Activated CD8-positive, alpha-beta T cell treated with anti-CD3 and anti-CD28 coated beads for 36 hours (primary cell): ENCODE measurements around the gene IRF2BP1. TPM values are rescaled to one million over a fixed set of nuclear protein-coding genes. Genes with fewer than 3 reads are reported as not detected.

ENCODE experiments used
- ATAC-seq: fragments of 200-7000 bp; cut with Tn5 transposase; one replicate; pipeline ENCODE4 v1.10.0; 2021; ENCODE audit warnings: mild to moderate bottlenecking, moderate library complexity
- CTCF ChIA-PET: fragments of 350-600 bp; sonication (Branson Sonifier 250); formaldehyde crosslinking; loops from one replicate; lab custom pipeline; 2021; ENCODE audit warnings: antibody characterized with exemption; lab: Charles Lee
- POLR2A ChIA-PET: fragments of 350-600 bp; sonication (Branson Sonifier 250); formaldehyde crosslinking; loops from one replicate; lab custom pipeline; 2021; ENCODE audit warnings: antibody characterized with exemption; lab: Charles Lee
- DNase-seq: peaks from one replicate; pipeline ENCODE4 v3.0.0-alpha.2; 2020
- H3K27ac Mint-ChIP-seq: one replicate; pipeline ENCODE4 v1.8.0; 2021; ENCODE audit warnings: mild to moderate bottlenecking, mixed read lengths
- H3K27me3 Mint-ChIP-seq: one replicate; pipeline ENCODE4 v1.8.0; 2021; ENCODE audit warnings: mixed read lengths
- H3K36me3 Mint-ChIP-seq: one replicate; pipeline ENCODE4 v1.8.0; 2021; ENCODE audit warnings: low read depth, mixed read lengths
- H3K4me1 Mint-ChIP-seq: one replicate; pipeline ENCODE4 v1.8.0; 2021; ENCODE audit warnings: low read depth, mixed read lengths
- H3K4me3 Mint-ChIP-seq: one replicate; pipeline ENCODE4 v1.8.0; 2021; ENCODE audit warnings: mild to moderate bottlenecking, moderate library complexity, mixed read lengths
- H3K9me3 Mint-ChIP-seq: one replicate; pipeline ENCODE4 v1.8.0; 2021; ENCODE audit warnings: mixed read lengths
- CTCF ChIP-seq: fragments of 200-600 bp; IDR thresholded peaks from one replicate; pipeline ENCODE4 v1.8.0; 2022; ENCODE audit warnings: antibody characterized with exemption, mild to moderate bottlenecking
- intact Hi-C: fragments of 100-400 bp; cut with micrococcal nuclease; formaldehyde crosslinking; loops from one replicate; pipeline ENCODE4 v1.10.0; 2022
- total RNA-seq, 2 experiments: library from RNA; stranded (reverse); gene quantifications; one replicate each; pipeline ENCODE4 v1.2.3, GENCODE V29; 2021

Gene IRF2BP1
- total RNA-seq, 2 experiments from 2014 or later = 15.3 to 17.2 TPM

- Mint-ChIP-seq H3K27me3 (peaks cover 25% of the 10 kb centered on the region), H3K36me3 (peaks cover 17% of the 10 kb centered on the region), H3K4me1 (peaks cover 25% of the 10 kb centered on the region), H3K4me3 (peak within 1 kb of the TSS; percentile 85), H3K9me3 (no peaks in the 10 kb centered on the region), H3K27ac (peak within 1 kb of the TSS; percentile 98)
- intact Hi-C loops = no loop called here
- peak; percentile 98 for ATAC-seq
- no peak for TF ChIP-seq CTCF
- peak; percentile 99 for DNase-seq
- POLR2A ChIA-PET = interaction anchor here (1.9 to 3.9 kb wide), 3 partner anchors 19 to 39 kb away, joined by 8 to 24 read pairs (median 9); partner anchors contain the start of genes IRF2BP1 and MYPOP
- CTCF ChIA-PET = interaction anchor here (0.7 to 5.3 kb wide), 7 partner anchors 21 to 684 kb away, joined by 3 to 100 read pairs (median 4); partner anchors contain the start of genes IRF2BP1, MYPOP and SIX5
These were observed 23.2 kb downstream of the IRF2BP1 start, which contains the start of gene SYMPK for GRCh38 chr19:45862564-45863334. SYMPK (minus strand) TSS chr19:45863147; CDS start chr19:45854495, 8,652 bp downstream.

DNA sequence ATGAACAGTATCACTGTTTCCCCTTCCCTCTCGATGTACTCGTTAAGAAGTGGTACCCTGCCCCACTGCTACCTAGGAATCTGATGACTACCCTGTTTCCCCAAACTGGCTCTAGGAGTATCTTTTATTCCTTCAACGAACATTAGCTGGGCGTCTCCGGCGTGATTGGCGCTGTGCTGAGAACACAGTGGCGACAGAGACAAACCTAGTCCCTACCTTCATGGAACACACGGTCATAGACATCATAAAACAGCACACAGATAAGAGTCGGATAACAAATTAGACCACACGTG lies 23.7 kb downstream of the IRF2BP1 start:
- ChIA-PET POLR2A (interaction anchor here (1.9 to 3.9 kb wide), 2 partner anchors 19 to 24 kb away, joined by 9 to 24 read pairs; partner anchors contain the start of gene IRF2BP1), CTCF (interaction anchor here (0.9 to 5.3 kb wide), 4 partner anchors 21 to 93 kb away, joined by 4 to 100 read pairs (median 8); partner anchors contain the start of genes IRF2BP1 and SIX5)
- Mint-ChIP-seq H3K9me3 (no peaks in the 10 kb centered on the region), H3K27ac (peak overlapping the region; percentile 98), H3K36me3 (peaks cover 17% of the 10 kb centered on the region), H3K4me1 (peaks cover 25% of the 10 kb centered on the region), H3K4me3 (peak overlapping the region; percentile 85), H3K27me3 (peaks cover 25% of the 10 kb centered on the region)
- DNase-seq (no peak), ATAC-seq (no peak)
- intact Hi-C loops = no loop called here
- TF ChIP-seq CTCF = no peak

GRCh38 chr19:45860359-45861259 lies 25.3 kb downstream of the IRF2BP1 start:
- intact Hi-C loops = no loop called here
- POLR2A ChIA-PET = interaction anchor here (0.6 kb wide), 1 partner anchor 26 kb away, joined by 4 read pairs; no protein-coding TSS in a partner anchor
- peaks cover 17% of the 10 kb centered on the region for H3K36me3 Mint-ChIP-seq
- CTCF ChIA-PET = interaction anchor here (0.8 to 1.5 kb wide), 3 partner anchors 26 to 91 kb away, joined by 3 to 6 read pairs (median 4); partner anchors contain the start of gene SIX5
- peaks cover 25% of the 10 kb centered on the region for H3K4me1 Mint-ChIP-seq
- H3K9me3 Mint-ChIP-seq = no peaks in the 10 kb centered on the region
- DNase-seq (no peak), ATAC-seq (no peak)
- no peak for TF ChIP-seq CTCF
- peak overlapping the region; percentile 68 for H3K27ac Mint-ChIP-seq
- H3K27me3 Mint-ChIP-seq = peaks cover 22% of the 10 kb centered on the region
- H3K4me3 Mint-ChIP-seq = peak overlapping the region; percentile 85

GRCh38 chr19:45854167-45854778 lies 31.7 kb downstream of the IRF2BP1 start:
- peaks cover 36% of the 10 kb centered on the region for H3K36me3 Mint-ChIP-seq
- H3K4me1 Mint-ChIP-seq = peaks cover 7% of the 10 kb centered on the region
- ChIA-PET POLR2A (interaction anchor here (0.6 to 1.2 kb wide), 2 partner anchors 30 to 369 kb away, joined by 4 read pairs; no protein-coding TSS in a partner anchor), CTCF (interaction anchor here (1.0 to 1.5 kb wide), 2 partner anchors 37 kb away, joined by 4 to 8 read pairs; no protein-coding TSS in a partner anchor)
- ATAC-seq = no peak
- intact Hi-C loops = no loop called here
- no peak for TF ChIP-seq CTCF
- H3K9me3 Mint-ChIP-seq = no peaks in the 10 kb centered on the region
- H3K4me3 Mint-ChIP-seq = no peak overlapping the region
- DNase-seq = no peak
- H3K27ac Mint-ChIP-seq = no peak overlapping the region
- H3K27me3 Mint-ChIP-seq = no peaks in the 10 kb centered on the region
